ENCODE results near the gene PRKCA.

The PRKCA gene

DNA sequence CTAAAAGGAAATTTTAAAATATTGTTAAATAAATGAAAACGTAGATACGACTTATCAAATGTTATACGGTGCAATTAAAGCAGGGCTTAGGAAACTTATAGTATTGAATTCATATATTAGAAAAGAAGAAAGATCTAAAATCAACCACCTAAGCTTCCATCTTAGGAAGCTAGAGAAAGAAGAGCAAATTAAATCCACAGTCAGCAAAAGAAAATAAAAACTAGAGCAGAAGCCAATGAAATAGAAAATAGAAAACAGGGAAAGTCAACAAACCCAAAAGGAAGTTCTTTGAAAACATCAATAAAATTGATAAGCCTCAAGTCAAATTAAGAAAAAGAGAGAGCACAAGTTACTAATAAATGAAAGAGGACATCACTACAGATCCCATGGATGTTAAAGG, 457.9 kb downstream of the PRKCA start:
- DNase-seq: no peak

DNA sequence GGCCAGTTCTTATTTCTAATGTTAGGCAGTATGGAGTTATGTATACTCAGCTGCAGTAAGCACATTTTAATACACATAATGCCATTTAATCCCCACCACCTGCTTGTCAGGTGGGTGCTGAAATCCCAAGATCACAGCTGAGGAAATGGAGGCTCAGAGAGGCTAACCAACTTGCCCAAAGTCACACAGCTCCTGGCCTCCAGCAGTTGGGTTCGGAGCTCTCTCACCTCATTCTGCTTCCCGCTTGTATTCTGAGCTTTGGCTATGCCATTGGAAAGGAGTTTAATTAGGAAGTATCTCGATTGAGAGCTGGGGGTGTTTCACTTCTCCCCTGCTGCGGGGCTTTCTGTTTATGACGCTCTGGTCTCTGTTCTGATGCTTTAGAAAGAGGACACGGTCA, 459.9 kb downstream of the PRKCA start:
- no peak for DNase-seq

DNA sequence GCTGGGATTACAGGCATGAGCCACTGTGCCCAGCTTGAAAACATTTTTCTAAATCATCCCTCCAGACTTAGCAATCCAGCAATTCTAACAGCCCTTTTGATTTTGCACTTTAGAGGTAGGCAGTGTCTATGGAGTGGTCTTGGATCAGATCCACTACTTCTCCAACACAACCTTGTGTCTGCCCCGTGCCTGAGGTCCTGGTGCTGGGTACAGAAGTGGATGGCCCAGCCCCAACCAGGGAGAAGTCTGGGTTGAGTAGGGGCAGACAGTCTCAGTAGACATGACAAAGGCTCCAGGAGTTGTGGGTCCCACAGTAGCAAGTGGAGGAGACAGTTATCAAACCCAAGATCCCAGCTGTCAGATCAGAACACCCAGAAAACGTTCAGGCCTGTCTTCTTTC, 460.6 kb downstream of the PRKCA start:
- no peak for DNase-seq

DNA sequence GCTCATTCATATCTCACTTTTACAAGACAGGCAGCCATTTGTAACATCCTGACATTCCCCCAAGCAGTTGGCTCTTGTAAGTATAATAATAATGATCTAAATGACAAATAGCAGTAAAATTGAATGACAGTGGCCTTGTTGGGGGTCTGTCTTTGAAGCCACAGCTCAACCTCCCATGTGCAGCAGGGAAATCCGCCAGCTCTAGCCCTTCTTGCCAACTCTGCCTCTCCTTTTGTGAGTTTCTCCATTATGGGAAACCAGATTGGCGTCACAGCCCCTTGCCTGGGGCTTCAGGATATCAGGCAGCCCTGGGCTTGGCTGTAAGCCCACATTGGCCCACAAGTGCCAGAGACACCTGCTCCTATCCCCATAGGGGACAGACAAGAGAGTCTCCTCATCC, 462.1 kb downstream of the PRKCA start:
- no peak for DNase-seq

DNA sequence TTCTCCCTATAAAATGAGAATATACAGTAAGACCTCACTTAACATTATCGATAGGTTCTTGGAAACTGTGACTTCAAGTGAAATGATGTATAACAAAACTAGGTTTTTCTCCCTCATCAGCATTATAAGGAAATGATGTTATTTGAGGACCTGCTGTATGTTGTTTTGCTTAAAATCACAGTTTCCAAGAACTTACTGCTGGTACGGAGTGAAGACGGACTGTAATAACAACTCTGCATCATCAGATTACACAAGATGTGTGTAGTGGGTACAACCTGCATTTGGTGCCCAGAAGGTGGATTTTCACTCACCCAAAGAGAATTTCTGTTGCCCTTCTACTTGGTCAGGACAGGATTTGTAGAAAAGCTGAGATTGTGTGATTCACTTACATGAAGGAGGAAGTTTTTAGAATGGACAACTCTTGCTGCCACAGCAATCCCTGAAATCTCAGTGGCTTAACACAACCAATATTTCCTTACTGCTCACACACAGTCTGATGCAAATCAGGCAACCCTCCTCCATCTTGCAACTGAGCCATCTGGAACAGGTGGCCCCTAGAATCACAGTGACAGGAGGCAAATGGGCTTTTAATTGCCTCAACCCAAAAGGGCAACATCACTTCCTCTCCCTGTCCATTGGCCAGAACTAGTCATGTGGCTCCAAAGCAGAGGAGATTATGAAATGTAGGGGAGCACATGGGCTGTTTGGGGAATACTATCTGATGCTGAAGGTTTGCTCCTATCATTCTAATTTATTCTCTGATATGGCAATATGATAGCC, 464.9 kb downstream of the PRKCA start:
- no peak for DNase-seq

DNA sequence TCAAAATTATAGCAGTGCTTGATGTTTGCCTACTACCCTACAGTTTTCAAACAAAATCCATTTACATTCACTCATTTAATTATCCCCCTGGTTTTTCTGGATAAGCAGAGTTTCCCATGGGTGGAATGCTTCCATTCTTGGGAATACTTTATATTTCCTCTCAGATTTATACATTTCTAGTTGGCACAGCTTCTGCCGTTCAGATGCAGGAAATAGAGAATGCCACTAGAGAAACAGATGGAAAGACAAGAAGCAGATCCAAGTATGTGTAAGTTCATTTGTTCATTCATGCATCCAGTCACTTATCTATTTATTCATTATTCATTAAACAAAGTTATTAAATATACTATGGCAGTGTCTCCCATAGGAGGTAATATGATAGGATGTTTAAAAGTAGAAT, 467.5 kb downstream of the PRKCA start:
- DNase-seq: no peak

DNA sequence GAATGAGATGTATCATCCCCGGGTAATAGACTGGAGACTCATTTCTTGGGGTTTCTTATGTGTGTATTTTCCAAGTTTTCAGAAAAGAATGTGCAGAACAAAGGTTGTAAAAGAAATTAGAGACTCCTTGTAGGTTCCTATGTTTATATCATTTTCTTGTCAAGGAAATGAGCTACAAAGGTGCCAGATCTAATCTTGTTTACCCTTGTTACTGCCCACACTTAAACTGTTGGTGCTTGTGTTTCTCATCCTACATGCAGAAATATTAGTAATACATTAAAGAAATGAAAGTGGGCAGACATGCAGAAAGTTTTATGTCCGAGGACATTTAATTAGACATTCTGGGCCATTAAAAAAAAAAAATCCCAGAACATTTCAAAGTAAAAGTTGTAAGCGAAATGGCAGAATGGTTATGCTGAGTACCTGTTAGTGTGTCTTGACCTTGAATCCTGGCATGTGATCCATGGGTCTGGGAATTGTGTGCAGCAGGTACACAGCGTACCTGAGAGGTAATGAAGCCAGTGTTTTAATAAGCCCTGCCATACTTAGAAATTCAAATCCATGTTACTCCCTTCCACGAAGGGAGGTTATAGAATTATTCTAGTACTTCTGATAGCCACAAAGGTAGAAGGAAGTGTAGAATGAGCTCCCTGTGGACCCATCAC, 469.9 kb downstream of the PRKCA start:
- no peak for DNase-seq

DNA sequence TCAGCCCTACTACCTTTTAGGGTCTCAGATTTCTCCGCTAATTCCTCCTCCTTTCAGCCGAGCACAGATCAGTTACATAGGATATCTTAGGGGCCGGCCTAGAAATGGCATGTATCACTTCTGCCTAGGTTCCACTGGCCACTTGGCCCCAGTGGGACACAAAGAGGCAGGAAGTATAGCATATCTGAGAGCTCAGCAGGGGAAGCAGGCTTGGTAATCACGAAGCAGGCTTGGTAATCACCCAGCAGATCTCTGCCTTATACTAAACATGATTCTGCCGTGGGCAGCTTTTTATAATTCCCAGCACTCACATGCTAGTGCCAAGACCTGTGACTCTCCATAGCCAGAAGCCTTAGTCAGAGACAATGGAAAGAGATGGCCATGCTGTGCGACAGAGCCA, 472.9 kb downstream of the PRKCA start:
- DNase-seq: no peak

DNA sequence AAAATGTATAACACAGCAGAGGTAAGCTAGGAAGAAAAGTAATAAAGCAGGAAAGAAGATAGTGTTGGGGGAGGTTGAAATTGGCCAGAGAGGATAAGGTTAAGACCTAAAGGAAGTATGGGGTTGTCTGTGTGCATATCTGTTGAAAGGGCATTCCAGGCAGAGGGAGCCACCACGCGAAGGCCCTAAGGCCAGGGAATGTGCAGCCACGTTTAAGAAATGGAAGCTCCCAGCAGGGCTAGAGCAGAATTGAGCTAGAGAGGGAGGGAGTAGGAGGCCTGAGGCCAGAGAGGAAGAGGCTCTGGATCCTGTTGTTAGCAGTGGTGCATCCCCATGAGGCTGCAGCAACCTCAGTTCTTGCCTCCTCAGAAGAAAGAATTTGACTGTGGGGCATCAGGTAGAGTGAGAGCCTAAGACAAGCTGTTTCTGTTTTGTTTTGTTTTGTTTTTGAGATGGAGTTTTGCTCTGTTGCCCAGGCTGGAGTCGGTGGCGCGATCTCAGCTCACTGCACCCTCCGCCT, 473.5 kb downstream of the PRKCA start:
- DNase-seq: no peak

DNA sequence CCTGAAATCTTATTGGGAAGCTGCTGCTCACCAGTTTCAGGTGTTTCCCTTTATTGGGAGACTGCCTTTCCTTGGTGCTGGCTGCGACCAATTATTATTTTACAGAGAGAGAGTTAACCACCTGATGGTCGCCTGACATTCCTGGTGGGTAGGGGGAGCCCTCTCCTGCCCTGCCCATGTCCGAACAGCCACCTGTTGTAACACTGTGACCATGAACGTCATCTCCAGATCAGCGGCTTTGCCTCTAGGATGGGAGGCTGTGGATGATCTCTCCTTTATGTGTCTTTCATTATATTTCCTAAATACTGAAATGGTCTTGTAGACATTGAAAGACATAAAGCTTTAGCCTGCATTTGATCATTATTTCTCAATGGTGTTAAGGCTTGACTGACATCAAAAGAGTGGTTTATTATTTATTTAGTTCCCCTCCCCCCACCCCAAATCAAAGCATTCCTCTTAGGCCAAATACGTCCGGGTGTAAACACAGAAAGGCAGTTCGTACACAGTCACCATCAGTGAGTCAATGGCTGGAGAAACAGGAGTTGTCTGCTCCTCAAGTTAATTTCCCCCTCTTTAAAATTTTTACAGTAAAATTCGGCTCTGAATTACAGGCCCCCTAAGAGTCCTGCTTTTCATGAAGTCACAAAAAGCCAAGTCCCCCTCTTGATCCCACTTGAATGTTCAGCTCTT, 474.7 kb downstream of the PRKCA start:
- no peak for DNase-seq

DNA sequence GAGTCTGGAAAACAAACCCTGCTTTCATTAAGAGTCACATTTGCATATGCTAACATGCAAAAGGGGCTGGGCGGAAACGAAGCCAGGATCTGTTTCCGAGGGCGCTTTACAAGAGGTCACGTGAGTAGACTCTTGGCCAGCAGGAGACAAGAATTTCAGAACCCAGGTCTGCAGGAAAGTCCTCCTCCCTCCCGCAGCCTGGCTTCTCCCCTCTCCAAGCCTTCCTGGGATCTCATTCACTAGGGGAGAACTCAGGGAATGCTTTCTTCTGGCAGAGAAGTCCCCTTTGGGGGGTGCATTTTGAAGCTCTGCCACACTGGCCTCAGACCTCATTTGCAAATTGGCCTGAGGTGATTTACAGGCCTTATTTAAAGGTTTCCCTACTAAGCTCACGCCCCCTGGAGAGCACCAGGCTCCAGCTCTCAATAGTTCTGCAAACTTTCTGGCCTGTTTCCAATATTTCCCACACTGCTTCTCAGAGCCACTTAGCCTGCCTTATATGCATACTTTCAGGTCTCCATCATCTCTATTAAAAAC, 475.3 kb downstream of the PRKCA start:
- DNase-seq: no peak

DNA sequence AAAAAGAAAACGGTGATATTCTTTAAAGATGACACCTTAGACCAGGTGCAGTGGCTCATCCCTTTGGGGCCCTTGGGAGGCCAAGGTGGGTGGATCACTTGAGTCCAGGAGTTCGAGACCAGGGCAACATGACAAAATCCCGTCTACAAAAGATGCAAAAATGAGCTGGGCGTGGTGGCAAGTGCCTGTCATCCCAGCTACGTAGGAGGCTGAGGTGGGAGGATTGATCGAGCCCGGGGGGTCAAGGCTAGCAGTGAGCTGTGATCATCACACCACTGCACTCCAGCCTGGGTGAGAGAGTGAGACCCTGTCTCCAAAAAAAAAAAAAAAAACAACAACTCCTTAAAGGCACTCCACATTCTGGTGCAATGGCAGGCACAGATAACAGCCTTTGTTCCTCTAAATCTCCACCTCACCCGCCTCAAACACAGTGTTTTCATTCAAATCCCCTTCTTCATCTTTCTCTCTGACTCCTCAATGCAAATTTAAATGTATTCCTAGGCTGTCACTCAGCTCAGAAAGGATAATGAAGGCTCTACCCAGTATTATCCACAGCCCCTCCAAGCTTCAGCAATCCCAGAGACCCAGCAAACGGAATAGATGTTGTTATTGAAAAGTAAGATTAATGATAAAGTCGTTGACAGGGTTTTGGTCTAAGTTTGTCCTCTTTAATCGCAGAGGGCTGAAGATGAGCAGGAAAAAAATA, 476.3 kb downstream of the PRKCA start:
- DNase-seq: no peak

DNA sequence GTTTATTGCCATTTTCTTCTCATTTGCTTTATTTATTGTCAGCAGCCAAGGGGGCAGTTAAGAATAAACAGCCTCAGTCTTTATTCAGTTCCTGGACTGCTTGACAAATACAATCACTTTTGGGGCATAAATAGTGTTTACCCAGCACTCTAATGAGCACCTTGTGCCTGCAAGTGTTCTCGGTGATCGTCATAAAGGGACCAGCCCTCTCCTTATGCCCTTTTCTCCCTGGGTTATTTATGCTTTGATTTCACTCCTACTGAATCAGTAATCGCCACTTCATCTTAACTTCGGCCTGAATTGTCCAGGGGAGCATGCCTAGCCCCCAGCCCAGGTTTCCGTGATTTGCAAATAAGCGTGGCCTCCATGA, 476.8 kb downstream of the PRKCA start:
- DNase-seq: no peak

DNA sequence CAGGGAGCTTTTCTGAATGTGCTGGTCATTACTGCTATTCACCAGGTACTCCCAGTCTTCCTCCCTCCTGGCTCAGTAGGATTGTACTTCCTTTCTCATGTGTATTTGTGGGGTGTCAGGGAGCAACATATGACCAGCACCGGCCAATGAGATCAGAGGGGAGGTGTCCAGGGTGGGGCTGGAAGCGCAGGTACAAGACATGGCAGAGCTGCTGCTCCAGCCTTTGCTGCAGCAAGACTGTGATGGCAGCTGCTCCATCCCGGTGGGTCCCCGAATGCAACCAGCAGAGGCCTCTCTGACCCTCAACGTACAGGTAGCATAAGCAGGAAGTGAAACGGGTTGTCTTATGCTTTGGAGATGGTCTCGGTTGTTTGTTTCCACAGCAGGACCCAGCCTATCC, 478.7 kb downstream of the PRKCA start:
- no peak for DNase-seq

DNA sequence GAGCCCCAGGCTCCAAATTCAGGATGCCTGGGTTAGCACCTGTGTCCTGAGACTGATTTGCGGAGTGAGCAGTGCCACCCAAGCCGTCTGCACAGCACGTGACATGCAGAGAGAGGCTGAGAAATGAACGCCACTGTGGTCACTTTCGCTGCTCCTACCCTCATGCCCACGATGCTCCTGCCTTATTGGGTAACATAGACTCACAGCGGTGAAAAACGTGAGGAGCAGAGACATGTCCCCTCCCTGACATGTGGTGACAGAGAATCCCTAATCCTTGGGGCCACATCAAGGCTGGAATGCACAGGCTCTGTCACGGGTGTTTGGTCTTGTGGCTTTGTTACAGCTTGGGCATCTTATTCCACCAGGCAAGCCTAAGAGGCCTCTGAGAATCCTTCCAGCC, 480.4 kb downstream of the PRKCA start:
- no peak for DNase-seq

DNA sequence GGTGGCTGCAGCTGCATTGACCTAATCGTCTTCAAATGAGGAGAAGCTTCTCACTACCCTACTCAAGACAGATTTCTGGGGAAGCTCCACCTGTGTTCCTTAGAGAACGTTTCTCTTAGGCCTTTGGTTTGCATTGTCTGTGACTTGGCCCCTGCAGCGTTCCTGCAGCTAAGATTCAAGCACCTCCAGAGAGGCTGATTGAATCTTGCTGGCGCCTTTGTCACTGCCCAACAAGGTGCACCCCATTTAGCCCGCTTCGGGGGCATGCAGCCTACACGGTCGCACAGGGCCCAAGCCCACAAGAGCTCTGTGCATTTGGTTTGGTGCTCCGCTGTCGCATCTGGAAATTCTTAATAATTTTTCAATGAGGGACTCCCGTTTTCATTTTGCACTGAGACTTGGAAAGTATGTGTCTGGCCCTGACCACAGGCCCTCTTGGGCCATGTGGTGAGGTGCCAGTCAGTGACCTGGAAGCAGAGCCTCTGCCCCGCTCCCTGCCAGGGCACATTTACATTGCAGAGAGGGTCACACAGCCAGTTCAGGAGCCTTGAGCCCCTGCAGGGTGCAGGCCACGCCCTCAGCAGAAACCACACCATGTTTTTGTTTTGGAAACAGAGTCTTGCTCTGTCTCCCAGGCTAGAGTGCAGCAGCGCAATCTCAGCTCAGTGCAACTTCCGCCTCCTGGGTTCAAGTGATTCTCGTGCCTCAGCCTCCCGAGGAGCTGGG, 481.4 kb downstream of the PRKCA start:
- DNase-seq: no peak

DNA sequence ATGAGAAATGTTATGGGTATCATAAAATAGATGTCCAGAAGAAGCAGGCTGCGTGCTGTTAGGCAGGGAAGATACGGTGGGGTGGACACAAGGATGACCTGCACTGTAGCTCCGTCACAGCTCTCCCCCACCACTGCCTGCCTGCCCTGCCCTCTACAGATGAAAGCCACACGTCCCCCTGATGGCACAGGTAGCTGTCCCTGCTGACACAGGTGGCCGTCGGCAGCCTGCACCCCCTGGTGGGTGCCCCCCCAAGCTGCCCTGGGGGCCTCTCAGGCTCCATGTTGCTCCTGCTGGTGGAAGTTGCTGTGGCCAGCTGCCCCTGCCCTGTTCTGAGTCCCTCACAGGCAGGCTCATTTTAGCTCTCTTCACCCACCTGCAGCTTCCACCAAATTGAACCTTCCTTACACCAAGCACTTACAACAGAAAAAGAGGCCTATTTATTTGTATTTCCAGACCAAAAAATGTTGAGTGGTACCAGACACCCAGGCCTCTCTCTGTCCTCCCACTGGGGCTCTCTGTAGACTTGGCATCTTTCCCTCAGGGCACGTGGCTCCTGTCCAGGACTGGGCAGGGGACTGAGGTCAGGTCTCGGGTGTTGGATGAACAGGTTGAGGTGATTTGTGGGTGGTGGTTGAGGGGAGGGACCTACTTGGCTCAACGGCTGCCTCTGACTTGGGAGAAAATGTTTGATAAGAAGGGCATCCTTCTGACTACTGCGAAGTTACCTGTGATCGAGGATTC, 482.4 kb downstream of the PRKCA start:
- no peak for DNase-seq

DNA sequence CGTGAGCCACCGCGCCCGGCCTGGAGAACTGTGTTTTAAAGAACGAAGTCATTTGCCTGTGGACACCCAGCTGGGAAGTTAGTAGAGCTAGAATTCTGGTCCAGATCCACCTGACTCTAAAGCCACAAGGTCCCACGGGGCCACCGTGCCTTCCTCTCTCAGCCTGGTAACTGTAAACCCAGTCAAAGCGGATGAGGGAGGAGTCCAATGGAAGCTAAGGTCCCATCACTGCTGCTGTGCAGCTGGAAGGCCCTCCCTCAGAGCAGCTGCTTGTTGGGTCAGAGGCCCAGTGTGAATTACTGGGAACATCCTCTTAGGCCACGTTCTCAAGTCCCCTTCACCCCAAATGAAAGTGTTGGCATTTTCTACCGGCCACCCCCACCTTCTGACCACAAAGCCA, 483.7 kb downstream of the PRKCA start:
- no peak for DNase-seq

DNA sequence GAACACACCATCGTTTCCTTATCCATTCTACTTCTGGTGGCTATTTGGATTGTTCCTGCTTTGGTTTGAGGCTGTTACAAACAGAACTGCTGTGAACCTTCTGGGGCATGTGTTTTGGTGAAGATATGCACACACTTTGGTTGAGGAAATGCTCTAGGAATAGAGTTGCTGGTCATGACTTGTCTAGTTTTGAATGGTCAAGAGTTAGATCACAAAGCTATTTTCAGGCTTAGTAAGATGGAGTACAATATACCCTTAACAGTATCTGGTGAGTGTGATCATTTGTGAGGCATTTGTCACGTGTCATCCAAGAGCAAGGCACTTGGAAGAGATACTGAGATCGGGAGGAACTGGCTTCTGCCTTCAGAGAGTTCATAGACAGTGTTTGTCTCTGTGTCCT, 485.5 kb downstream of the PRKCA start:
- DNase-seq: no peak

DNA sequence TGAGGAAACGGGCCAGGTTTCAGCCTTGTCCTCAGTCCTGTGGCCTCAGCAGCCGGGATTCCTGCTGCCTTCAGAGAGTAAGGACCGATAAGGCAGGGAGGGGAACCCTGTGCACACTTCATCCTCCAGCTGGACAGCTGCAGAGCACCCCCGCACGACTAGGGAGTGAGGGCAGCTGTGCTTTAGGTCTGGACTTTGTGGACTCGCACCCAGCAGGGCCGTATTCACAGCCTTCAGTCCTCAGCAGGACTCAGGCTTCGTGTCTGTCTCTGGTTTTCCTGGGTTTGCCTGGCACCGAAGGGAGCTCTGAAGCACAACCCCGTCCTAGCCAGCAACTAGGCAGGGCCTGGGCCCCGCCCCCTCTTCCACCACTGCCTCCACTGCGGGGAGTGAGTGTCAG, 486.7 kb downstream of the PRKCA start:
- DNase-seq: no peak

DNA sequence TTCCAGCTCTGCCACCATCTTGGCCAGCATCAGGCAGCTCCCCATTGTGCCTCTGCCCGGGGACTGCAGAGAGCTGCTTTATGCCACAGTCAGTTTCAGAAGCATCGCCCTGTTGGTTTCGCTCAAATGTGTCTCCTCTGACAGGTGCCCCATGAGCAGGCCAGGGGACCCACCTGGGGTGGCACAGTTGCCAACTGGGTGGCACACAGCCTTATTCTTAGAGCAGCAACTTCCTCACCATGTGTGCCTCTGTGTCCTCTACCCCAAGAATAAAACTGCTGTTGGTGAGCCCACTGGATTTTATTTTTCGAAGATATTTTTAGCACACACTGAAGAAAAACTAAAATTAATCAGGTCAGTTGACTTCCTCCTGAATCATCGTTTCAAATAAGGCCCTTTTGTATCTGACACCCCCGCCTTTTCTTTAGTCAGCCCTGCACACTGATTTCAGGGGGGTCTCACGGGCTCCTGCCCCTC, 487.6 kb downstream of the PRKCA start:
- DNase-seq: no peak
